GM21526 (cell line): ENCODE results near the gene SMIM28.
"Not testable (repeated sequence)": the region's sequence is repeated elsewhere in the genome, so short reads cannot be mapped to it uniquely, and the experiment has no call there.

Source experiments
- ATAC-seq: cut with Tn5 transposase; IDR thresholded peaks from one replicate; pipeline ENCODE4 v1.9.1; 2021; ENCODE audit warnings: moderate library complexity; ENCODE audit not compliant: unreplicated experiment, low FRiP score

Gene SMIM28

DNA sequence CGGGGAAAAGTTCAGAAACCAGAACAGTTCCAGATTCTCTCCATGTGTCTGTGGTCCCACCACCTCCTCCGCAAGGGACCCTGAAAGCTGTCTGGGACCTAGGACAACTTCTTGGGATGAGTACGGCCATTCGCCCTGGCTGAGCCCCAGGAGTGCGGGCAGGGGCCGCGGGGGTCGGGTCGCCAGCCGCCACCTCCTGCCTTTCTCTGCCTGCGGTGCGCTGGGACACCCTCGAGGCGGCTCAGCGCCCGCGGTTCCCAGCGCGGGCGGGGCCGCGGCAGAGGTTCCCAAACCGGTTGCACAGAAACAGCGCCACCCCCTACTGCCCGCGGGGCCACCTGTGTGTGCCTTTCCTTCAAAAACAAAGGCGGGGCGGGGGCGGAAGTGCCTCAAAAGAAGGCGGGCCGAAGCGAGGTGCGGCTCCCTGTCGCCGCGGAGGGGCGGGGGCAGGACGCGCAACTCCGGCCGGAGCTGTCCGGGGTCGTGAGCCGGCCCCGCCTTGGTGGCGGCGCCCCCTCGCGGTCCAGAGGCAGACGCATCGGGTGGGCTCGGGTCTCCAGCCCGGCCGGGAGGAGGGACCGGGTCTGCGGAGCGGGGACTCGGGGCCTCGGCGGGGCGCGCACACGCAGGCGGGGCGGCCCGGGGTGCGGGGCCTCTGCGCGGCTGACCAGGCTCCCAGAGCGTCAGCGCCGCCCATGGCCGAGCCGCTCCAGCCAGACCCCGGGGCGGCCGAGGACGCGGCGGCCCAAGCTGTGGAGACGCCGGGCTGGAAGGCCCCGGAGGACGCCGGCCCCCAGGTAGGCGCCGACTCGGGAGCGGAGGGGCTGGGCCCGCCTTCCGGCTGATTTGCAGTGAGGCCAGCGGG is 26.3 kb downstream of the SMIM28 start, which contains the start of gene HEBP2:
Gene HEBP2, plus strand, starts transcription at position 423 of the 865 bp plus-strand sequence. Its CDS starts 273 bp downstream, at position 696.
- peak; percentile 84 for ATAC-seq

DNA sequence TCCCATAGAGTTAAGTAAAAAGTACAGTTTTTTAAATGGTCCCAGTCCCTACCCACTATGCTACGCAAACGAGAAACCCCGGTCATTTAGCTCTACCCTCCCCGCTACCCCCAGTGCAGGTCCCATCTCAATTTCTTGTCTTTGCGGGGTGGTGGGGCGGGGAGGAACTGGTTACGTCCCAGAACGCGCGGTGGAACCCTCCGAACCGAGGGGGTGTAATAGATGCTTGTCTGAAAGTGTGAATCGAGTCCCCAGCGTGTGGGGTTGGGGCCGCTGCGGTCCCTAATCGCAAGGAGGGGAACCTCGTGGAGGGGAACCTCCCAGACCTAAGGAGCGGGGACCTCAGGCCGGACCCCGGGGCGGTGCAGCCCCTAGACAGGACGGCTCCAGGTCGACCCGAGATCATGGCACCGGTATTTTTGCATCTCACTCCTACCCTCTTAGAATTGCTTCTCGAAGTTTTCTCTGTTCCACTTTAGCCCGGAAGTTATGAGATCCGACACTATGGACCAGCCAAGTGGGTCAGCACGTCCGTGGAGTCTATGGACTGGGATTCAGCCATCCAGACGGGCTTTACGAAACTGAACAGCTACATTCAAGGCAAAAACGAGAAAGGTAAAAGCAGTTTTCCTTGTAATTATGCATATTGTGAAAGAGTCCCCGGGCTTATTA is 27.1 kb downstream of the SMIM28 start:
- no peak for ATAC-seq

DNA sequence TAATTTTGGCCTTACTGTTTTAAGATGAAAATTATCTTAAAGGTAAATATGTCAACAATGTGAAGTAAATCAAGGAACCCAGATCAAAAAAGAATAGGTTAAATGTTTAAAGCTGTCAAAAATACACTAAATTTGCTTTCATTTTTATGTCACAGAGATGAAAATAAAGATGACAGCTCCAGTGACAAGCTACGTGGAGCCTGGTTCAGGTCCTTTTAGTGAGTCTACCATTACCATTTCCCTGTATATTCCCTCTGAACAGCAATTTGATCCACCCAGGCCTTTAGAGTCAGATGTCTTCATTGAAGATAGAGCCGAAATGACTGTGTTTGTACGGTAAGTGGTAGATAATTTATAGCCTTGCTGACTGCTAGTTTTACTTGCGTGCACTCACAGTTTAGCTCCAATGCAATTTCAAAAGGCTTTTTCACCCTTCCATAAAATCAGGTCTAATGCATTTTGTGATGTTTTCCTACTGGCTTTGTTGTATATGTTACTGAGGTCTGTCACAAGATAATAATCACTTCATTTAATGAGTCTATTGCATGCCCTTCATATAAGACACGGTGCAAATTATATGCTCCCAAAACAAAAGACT is 28.2 kb downstream of the SMIM28 start:
- no peak for ATAC-seq

DNA sequence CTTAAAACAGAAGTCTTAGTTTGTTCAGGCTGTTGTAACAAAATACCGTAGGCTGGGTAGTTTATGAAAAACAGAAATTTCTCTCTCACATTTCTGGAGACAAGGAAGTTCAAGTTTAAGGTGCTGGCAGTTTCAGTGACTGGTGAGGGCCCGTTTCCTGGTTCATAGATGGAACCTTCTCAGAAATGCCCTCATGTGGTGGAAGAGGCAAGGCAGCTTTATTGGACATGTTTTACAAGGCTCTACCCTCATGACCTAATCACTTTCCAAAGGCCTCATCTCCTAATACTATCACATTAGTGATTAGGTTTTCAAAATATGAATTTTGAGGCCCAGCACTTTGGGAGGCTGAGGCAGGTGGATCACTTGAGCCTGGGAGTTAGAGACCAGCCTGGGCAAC is 28.7 kb downstream of the SMIM28 start:
- ATAC-seq: no peak

DNA sequence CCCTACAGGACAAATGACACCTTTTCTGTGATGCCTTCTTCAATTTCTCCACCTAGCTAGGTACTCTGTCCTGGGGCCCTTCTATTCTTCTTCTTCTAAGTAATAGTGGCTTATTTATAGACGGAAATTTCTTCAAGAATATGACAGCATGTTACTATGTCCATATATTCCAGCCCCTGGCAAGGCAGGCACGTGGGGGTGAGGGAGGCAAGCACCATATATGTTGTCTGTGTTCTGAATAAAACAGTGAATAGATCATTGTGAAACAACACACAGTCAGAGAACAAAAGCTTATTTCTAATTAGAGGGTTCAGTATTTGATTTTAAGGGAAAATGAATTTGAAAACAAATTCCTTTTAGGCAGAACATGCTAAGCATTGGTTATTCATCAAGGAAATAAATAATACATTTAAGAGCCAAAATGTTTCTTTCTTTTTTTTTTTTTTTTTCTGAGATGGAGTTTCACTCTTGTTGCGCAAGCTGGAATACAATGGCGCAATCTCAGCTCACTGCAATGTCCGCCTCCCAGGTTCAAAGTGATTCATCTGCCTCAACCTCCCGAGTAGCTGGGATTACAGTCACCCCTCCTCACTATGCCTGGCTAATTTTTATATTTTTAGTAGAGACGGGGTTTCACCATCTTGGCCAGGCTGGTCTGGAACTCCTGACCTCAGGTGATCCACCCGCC is 32.5 kb downstream of the SMIM28 start:
- ATAC-seq: no peak

DNA sequence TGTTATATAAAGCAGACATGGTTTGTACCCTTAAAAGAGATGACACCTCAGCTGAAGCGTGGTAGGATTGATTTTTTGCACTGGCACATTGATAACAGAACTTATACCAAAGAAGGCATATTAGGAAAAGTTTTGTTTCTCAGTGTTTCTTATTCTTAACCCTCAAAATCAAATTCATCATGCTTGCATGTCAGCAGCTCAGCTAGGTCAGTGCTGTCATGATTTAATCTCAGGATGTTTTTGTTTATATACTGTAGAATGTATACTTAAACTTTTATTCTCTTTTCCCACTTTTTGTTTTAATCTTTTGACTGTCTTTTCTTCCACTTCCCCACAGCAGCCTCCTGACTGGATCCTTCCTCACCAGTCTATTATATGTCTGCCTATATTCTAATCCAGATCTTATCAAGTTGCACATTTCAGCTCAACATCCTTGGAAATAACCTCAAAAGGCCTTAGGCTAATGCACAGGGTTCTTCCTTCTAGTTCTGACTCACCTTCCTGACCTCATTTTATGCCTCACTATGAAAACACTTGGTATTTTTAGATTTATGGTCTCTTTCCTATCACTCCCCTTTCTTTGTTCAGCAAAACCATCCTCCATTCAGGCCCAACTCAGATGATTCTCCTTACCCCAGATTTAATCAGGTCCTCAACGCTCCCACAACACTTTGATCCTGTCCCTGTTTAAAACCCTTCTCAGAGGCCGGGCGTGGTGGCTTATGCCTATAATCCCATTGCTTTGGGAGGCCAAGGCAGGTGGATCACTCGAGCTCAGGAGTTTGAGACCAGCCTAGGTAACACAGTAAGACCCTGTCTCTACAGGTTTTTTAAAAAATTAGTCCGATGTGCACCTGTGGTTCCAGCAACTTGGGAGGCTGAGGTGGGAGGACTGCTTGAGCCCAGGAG is 33.5 kb downstream of the SMIM28 start:
- no peak for ATAC-seq

DNA sequence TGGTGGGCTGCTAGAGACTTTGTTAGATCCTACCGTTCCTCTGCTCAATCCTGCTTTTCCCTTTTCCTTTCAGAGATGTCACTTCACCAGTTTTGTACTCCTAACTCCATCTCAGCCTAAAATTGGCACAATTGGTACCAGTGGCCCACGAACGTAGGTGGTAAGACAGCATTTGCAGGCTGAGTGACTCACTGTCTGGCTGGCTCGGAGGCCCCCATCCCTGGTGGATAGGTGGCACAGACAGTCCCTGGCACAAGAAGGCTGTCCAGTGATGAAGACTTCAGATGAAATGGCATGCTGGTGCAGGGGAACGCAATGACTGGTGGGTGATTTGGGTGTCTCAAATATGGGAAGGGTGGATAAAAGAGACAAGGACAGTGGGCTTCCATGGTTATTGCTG is 37.4 kb downstream of the SMIM28 start:
- ATAC-seq: no peak

DNA sequence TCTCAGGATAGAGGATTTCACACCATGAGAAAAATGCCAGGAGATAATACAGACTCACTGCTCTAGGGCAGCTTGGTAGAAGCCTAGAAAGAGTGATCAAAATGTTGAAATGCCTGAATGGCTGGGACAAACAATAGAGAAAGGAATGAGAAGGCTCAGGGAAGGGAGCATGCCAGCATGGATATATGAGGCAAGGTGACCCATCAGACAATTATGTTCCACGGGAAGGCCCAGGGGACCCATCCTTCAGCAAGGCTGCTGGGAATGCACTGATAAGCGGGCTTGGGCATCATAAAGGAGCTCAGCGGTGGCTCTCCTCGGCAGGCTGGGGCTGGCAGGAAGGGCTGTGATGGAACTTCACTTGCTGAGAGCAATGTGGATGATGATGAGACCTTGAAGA is 38.5 kb downstream of the SMIM28 start:
- ATAC-seq: no peak

DNA sequence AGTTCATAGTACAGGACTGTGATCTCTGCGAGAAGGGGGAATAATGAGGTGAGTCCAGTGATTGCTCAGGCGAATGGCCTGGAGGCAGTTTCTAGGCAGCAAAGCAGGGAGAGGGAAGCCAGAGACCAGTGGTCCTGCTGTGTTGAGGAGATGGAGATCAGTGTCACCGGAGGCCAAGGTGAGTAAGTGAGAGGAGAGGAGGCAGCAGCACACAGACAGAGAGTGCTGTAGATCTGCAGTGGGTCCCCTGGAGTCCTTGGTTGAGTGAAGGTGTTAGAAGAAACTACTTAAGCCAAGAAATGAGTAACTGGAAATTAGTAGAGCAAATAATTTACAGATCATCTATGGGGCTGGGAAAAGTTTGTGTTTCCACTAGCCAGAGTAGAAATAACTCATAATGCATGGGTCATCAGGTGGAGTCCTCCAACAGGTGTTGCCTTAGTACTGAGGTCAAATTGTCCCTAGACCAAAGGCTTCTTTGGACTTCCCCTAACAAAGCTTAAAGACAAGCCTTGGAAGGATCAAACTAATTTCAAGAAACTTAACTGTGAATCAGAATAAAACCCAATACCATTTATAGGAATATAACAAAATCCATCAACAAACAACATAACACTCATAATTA is 39.9 kb downstream of the SMIM28 start:
- ATAC-seq: no peak

DNA sequence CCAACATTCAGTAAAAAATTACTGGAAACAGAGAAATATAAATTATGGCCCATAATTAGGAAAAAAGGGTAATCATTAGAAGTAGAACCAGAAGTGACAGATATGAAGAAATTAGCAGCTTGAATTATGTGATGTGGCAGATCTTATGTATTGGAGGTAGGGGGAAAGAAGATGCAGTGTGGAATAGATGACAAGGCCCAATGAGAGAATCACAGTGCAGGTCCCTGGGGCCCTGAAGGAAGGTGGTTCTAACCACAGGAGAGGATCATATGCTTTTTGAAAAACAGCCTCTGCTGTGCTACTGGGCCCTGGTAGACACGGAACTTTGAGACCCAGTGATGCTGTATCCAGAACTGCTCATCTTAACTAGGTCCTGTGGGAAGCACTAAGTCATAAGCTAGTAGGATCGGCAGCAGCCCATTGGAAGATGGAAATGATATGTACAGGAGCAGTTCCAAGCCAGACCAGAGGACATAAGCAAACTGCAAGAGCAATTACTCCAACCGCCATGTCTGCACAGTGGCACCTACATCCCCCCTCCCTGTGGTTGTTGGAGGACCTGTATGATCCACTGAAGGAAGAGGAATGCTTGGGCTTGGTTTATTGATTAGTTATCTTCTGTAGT is 40.5 kb downstream of the SMIM28 start:
- no peak for ATAC-seq

DNA sequence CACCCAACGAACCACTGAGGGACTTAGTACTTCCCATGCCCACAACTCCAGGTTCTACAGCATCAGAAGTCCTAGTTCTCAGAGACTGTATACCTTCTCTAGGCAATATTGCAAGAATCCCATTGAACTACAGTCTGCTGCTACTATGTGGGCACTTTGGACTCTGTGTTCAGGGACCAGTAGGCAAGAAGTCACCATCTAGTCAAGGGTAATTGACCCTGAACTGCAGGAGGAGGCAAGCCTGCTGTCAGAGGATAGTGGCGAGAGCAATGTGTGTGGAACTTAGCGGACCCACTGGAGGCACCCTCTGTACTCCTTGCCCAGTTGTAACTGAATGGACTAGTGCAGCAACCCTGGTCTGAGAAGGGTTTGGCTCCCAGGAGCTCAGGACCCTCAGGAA is 42.1 kb downstream of the SMIM28 start:
- no peak for ATAC-seq

DNA sequence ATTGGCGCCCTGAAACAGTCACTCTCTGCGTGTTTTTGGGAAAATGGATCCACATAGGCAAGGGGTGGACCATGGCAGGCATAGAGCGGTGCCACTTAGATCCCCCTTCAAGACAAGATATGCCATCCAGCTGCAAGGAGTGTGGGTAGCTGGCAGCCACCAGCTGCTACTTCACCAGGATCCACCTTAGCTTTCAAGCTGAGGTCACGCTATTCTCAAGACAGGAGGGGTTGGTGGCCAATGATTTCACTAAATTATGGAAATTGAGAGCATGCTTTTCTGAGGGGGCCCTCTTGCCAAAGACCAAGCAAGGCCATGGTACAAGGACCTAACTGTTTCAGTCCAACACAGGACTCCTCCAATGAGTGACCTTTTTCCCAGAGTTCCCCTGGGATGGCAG is 42.7 kb downstream of the SMIM28 start:
- no peak for ATAC-seq

DNA sequence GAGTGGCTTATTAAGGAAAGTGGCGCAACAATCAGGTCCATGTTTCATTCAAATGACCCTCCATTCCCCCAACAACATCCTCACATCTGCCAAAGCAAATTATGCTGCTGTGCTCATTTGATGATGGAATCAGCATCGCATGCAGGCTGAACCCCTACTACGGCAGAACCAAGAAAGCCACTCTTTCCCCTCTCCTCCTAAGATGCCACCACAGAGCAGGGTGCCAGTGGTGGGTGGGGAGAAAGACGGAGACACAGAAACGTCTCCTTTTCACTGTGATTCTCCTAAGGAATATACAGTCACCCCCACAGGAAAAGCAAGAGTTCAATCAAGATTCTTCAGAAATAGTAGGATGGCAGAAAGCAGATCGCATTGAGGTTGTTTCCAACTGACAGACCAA is 43.4 kb downstream of the SMIM28 start:
- no peak for ATAC-seq

DNA sequence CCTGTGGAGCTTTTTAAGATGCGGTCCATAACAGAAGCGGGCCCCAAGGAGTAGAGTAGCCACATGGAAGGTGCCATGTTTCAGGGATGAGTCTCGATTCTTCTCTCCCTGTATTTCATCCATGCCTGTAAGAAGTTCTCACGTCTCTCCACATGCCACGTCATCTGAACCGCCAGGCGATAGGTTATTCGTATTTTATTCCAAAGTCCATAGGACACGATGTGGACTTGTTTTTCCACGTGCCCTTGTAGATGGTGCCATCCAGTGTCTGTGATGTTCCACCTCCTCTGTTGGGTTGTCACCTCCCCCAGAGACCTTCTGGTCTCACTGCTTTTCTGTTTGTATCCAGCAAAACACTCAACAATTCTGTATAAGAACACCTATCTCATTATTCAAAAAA is 43.9 kb downstream of the SMIM28 start:
- no peak for ATAC-seq

DNA sequence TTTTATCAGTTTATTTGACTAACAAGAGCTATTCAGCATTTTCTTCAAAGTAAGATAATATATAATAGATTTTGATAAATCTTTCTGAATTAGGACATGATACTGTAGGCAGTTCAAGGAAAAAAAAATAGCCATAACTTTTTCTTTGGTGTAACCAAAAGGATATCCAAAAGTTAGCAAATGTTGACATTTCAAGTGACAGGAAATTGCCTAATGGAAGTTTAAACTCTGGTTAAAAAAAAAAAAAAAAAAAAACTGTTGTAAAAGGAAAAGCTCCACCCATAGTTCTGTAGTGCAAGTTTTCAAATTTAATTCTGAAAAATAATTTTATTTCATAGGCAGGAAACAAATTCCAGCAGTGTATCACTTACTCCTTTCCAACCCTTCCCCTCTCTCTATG is 45.2 kb downstream of the SMIM28 start:
- no peak for ATAC-seq

DNA sequence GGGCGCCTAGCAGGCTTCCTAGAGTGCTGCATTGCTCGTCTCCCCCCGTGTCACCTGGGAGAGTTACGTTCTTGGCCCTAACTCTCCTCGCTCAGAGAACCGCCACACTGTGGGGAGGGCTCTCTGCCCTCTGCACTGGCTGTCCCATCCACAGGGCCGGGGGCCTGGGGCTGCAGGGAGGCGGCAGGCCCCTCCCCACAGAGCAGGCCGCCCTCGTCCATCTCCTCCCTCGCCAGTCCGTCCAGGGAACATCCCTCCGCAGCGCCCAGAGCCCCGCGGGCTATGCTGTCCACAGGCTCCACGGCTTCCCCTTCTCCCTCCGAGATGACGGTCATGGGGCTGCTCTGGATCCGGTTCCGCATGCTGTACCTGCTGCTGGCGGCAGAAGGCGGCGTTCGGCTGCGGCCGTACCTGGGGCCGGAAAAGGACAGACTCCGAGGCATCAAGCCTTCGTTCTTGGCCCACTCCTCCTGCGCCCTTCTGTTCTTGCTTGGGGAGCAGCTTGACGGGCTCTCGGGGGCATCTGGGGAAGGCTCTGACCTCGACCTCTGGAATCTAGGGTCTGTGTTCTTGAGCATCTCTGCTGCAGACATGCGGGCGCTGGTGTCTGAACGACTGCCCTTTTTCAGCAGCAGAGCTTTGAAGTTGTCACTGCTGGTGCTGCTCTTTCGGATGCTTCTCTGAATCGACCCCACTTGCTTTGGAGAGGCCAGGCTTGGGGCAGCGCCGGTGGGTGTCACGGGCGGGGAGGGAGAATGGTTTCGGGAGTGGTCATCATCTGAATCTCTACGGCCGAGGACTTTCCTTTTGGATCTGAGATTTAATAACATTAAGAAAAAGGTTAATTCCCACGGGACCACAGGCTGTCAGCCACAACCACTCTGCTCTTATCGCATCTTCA is 46.5 kb downstream of the SMIM28 start:
- no peak for ATAC-seq

DNA sequence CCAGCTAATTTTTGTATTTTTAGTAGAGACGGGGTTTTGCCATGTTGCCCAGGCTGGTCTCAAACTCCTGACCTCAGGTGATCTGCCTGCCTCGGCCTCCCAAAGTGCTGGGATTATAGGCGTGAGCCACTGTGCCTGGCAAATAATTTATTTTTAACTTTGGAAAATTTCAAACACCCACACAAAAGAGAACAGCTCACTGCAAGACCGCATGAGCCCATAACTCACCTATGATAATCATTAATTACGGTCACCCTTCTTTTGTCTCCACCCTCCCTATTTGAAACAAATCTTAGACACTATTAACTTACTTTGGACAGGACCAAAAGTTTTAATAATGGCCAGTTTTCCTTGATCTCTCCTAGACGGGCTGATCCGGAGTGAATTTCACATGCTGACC is 47.6 kb downstream of the SMIM28 start:
- not testable (repeated sequence) for ATAC-seq

DNA sequence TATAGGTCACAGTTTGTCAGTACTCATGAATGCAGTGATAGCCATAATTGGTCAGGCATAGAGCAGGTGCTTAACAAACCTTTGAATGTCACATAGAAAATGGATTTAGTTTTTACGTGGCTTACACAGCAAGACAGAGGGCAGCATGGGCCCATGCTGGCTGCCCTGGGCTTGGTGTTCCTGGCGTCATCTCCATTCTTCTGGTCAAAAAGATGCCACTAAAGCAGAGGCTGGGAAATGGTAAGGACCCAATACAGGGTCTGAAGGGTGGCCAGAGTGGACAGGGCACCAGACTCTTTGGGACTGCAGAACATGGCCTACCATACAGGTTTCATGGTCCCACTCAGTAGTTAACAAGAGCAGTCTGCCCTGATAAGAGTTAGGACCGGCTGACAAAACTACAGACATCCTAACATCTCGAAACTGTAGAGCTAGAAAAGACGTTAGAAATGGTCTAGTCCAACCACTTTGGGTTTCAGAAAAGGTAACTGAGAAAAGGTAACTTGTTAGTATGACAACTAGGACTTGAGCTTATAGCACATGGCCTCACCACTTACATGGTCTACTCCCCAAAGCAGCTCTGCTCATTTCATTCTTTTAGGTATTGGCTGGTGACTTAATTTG is 48.9 kb downstream of the SMIM28 start:
- no peak for ATAC-seq
